Fibroblast of skin of right quadriceps (primary cell): ENCODE measurements around the gene JPH4.

Experiments used
- DNase-seq: peaks from one replicate; pipeline ENCODE4 v3.0.0-alpha.2; 2013

The JPH4 gene

GRCh38 chr14:23561873-23562821 is 16.4 kb downstream of the JPH4 start:
- DNase-seq = no peak

DNA sequence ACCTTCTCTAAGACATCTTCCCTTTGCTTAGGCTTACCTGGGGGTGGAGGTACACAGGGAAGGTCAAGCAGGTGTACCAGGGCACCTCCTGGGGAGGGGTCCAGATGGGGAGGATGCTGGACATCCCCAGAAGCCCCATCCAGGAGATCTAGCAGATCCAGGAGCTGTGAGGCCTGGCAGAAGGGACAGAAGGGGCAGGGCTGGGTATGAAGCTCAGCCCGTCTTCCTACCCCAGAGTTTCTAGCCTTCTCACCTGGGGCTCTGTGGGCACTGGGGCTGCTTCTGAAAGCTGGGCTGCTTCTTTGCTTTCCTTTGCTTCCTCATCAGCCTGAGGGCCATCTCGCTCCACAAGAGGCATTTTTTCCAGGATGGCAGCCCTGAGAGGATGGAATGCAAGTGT is 17.3 kb downstream of the JPH4 start:
- no peak for DNase-seq

GRCh38 chr14:23559926-23560520 is 18.6 kb downstream of the JPH4 start:
- no peak for DNase-seq

DNA sequence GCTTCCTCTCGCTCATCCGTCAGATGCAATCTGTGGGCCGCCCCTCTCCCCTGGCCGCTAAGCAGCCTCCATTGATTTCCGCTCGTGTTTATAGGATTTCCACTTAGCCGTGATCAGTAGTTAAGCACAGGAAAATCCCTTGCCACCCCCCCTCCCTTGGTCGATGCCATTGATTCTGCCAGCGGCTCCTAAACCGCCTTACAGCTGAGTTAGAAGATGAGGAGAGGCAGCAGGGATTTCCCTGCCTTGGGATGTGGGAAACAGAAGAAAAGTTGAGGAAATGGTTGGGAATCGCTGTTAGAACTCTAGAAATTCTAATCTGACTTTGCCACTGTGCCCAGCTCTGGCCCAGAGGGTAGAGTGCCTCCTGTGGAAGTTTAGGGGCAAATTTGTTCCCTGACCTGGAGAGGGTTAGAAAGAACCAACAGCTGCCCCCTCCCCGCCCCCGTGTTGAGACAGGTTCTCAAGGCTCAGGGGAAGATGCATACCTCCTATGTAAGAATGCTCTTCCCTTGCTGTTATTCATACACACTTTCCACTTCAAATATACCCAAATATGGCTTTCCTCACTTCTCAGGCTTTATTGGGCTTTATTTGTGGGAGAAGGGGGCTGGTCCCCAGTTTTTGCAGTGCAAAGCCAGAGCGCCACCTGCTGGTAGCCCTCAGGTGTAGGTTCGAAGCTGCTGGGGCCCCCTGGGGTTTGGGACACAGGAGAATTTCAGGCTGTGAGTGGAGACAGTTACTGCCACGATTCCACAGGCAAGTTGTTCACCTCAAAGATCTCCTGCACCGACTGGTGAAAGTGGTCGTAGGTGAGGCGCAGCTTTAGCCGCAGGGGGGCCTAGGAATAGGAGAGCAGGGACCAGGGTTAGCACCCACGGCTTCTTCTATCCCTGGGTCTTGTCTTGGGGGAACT is 19.3 kb downstream of the JPH4 start:
- peak; percentile 56 for DNase-seq

GRCh38 chr14:23558346-23559009 is 20.1 kb downstream of the JPH4 start:
- DNase-seq = no peak

GRCh38 chr14:23557946-23558345 is 20.6 kb downstream of the JPH4 start:
- no peak for DNase-seq

DNA sequence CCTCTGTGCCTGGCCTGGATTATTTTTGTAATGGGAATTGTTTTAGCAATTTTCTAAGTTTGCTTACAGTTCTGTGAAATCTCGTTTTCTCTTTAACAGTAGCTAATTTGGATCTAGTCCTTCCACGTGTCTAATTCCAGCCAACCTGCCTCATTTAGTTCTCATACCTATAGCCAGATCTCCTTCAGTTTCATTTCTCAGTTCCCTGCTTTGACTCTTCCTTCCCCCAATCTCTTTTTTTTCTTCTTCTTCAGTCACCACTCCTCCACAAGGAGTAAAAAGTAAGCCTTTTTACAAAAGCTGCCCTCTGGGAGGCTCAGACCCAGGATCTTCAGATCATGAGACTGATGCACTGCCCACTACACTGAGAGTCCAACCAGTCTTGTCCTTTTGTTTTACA is 21.1 kb downstream of the JPH4 start:
- no peak for DNase-seq

GRCh38 chr14:23556700-23557440 is 21.7 kb downstream of the JPH4 start:
- no peak for DNase-seq

DNA sequence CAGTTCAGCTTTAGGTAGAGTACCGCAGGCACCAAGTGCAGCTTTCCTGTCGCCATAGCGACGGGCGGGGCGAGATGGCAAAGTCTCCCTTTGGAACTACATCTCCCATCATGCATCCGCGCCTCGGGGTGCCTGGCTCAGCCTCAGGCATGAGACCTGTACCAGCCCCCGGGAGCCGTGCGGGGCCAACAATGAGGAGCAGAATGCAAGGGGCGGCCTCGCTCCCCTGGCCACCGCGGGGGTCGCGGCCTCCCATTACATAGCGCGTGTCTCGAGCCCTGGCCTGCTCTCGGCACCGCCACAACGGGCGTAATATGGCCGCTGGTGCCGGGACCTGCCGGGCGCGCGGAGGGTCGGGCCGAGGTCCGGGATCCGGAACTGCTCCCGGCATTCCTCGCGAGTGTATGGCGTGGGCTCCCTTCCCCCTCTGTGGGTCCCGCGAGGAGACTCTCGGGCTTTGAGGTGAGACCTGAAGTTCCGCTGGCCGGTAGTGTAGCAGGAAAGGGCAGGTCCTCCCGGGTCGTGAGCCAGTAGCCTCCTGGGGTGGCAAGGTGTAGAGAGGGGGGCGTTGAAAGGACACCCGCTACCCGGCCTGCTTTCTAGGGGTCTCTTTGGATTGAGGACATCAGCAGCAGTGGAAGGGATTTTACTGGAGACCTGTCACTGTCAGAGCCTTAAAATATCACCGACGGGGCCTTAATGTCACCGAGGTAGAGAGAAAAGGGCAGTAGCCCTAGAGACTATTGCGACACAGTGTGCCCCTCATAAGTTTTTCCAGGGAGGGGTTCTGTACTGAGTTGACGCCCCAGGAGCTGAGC is 22.5 kb downstream of the JPH4 start, which contains the start of gene THTPA:
Gene THTPA (plus strand): TSS at position 390 of the 818 bp plus-strand sequence. CDS start 487 bp downstream, outside the sequence.
- DNase-seq = peak; percentile 86

DNA sequence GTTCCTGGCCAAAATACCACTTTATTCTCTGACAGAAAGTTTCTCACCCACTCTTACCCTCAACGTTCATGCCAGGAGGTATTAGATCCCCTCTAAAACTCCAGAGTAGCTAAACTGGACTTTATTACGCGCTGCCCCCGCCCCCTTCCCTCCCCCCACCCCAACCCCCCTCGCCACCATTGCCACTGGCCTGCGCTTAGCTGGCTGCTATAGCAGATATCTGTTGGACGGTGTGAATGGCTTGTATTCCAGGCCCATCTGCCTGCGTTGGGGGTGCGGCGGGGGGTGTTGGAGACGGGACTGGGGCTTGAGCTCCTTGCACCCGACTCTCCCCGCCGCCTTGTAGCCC is 23.1 kb downstream of the JPH4 start:
- no peak for DNase-seq

DNA sequence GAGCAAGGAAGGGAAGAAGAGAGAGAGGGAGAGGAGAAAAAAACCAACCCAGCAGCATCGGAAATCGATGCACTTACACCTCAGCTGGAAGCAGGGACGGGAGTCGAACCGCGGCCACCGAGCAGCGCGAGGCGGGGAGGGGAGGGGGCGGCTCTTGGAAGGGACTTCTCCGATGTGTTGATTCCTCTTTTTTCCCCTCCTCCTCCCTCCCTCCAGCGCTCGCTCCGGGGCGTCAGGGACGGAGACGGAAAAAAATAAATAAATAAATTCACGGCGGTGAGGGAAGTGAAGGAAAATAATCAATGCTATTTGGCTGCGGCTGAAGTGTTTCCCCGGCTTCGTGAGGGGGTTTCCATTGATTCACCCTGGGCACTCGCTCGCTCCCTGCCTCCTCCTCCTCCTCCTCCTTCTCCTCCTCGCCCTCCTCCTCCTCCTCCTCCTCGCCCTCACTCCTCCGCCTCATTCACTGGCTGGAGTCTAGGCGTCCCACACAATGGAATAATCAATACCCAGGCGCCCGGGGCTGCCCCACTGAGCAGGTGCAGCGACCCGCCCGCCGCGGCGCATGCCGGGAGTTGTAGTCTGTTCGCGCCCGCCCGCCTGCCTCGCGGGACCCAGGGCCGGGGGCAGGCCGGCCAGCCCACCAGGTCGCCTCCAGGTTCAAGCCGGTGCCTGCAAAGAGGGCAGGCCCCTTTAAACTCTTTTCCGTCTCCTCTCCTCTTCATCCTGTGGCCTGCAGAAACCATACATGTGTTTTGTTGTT is 27.1 kb downstream of the JPH4 start, which contains the start of gene ZFHX2:
Gene ZFHX2 (minus strand): TSS at position 500 of the 763 bp plus-strand sequence. CDS start 16,440 bp downstream, outside the sequence.
- DNase-seq = peak; percentile 56

- DNase-seq = no peak
These were observed 27.8 kb downstream of the JPH4 start for GRCh38 chr14:23550812-23551265.

DNA sequence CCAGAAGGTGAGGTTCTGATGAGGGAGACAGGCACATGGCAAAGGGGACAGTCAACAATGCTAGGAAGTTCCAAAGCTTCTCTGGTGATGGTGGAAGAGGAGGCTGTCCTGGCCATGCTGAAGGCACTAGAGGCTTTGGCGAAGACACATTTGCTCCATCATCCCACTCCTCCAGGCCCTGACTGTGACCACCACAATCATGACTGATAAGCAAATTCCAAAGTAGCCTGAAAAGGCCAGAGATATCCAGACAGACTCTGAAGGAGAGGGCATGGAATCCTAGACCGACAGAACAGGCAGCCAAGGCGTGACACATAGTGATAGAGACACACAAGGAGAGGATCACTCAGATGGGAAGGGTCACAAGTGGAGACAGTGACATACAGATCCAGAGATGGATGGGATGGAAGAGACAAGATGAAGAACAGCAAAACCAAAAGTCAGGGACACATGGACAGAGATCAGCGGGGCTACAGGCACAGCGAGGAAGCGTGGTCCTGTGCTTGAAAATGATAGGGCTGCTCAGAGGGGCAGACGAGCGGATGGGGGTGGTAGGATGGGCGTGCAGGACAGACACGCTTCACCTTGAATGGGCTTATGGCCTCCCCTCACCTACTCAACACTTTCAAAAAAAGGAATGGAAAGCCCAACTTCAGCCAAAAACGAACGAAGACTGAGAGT is 28.3 kb downstream of the JPH4 start:
- DNase-seq = no peak

DNA sequence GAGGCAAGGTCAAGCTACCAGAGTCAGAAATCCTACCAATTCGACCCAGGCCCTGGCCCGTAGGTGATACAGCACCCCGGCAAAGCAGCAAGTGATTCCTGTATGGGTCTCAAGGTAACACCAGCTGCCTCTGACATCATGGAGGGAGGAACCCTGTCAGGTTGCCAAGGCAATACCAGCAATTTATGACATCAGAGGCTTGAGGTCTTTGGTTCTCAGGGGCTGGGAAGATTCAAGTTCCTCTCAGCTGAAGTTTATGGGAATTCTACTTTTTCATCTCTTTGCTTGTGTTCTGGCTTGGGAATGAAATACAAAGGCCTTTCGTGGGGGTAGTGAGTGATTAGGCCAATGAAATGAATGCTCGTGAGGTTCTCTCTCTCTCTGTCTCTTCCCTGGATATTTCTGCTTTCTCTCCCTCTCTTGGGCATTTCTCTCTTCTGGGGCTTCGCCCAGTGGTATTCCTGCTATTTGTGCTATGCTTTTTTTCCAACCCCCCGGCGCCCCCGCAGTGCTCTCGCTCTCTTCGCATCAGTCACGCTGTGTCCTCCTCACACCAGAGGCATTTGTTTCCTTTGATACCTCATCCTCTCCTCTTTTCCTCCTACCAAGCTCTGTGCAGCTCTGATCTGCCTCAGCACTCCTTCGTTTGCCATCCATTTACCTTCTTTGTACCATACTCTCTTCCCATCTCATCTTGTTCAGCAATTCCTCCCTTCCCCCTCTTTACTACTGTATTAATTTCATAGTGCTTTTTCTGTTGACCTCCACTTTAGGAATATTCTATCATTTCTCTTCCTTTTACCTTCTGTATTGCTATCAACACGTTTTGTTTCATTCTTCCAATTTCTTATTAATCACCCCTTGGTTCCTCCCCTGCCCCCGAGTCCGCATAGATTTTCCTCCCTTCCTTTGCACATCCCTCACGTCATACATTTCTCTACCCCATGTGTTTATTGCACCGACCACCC is 30.0 kb downstream of the JPH4 start:
- DNase-seq = peak; percentile 70

- no peak for DNase-seq
These were observed 30.7 kb downstream of the JPH4 start for GRCh38 chr14:23547924-23548323.

DNA sequence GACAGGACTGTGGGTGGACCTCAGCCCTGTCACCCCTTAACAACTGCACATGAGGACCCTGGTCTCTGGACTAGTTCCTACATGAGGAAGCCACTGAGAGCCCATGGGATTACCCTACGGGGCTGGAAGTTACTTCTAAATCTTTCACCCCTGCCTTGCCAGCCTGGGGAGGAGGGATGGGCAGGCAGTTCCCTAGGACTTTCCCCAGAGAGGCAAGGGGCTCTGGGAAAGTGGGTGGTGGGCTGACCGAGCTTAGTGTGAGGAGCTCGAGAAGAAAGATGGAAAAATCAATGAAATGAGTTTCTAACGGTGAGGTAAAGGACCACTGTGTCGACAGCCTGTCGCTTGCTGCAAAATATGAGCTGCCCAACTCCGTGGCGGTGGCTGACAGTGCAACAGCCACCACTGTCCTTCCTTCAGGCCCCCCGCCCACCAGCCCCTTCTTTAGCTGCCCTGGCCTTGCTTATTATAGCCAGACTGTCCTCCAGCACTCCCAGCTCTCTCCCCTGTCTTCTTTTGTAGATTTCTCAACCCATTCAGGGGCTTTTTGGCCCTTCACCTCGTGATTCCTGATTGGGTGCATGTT is 32.0 kb downstream of the JPH4 start:
- DNase-seq = no peak

GRCh38 chr14:23545740-23546365 is 32.7 kb downstream of the JPH4 start:
- DNase-seq = no peak
